ENCODE results near the gene C1orf35. TPM values are rescaled to one million over a fixed set of nuclear protein-coding genes. Genes with fewer than 3 reads are reported as not detected.
A peak's percentile ranks its signal among the peaks of the same experiment; 100 is the strongest.

Gene C1orf35
- total and polyA plus RNA-seq, 9 of the 15 experiments (the other 6 are each of a cell fraction or from before 2014, with no cell fraction given): 3.2 to 48.7 (median 12.5) TPM

DNA sequence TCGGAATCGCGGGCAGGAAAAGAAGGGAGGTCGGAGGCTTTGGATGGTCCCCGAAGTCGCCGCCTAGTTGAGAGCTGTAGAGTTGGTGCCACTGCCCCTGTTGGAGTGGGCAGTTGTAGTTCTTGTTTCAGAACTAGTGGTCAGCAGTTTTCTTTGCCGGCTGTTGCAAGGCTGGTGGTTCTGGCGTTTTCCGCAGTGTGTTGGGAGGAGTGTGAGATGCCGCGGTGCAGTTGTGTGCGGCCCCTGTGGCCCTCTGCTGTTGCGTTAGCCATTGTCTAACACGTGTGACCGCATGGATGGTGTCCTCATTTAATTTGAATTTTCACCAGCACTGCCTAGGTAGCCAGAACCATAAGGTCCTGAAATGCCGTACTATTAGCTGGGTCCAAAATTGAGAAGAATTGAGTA is 19.2 kb downstream of the C1orf35 start:
- DNase-seq (ENCODE audit: extremely low read depth in 1 of 4, low spot score in 3 of 4): peak in 1 of 4 experiments; percentile 46
- ChIA-PET POLR2A (interaction anchor here (0.6 to 4.3 kb wide), 17 partner anchors 9 to 402 kb away, joined by 3 to 36 read pairs (median 5); partner anchors contain the start of gene MRPL55), CTCF (ENCODE audit: low intra/inter-chr PET ratio) (no interaction called here)
- peak overlapping the region; percentile 100 for H3K4me2 ChIP-seq (ENCODE audit: insufficient read depth, low read length)
- H3K9me1 ChIP-seq (ENCODE audit: control insufficient read depth, insufficient read depth, low read length): peaks cover 38% of the 10 kb centered on the region
- BruUV-seq (replicated peaks): TSS peak; percentile 34
- peaks cover 54% of the 10 kb centered on the region for H3K36me3 ChIP-seq (ENCODE audit: control insufficient read depth, insufficient read depth, low read length)
- peaks cover 83% of the 10 kb centered on the region for H3K79me2 ChIP-seq (ENCODE audit: control insufficient read depth, insufficient read depth, low read length)
- peaks cover 42 to 63% of the 10 kb centered on the region in 2 experiments; a peak in 4 of 5 replicates for H3K4me1 ChIP-seq (replicated peaks in 1 of 2; ENCODE audit: control insufficient read depth in 2 of 2, insufficient read depth in 2 of 2, low read length in 2 of 2)
- no peaks in the 10 kb centered on the region for H3K9me3 ChIP-seq (replicated peaks; ENCODE audit: control insufficient read depth, insufficient read depth, low read depth, low read length)
- in situ Hi-C loops (cut with MboI) (no loop called here), intact Hi-C loops (cut with micrococcal nuclease) (loop anchor here (2.0 kb wide), 2 partner anchors 17 to 57 kb away; partner anchors contain the start of gene GUK1)
- FAIRE-seq: no peak
- H4K20me1 ChIP-seq (replicated peaks; ENCODE audit: control insufficient read depth, insufficient read depth, low read length): peaks cover 64% of the 10 kb centered on the region
- peak overlapping the region; percentile 98 for H3K27ac ChIP-seq (ENCODE audit: extremely low read depth, low read depth, low read length)
- H3K27me3 ChIP-seq (ENCODE audit: control insufficient read depth in 2 of 2, insufficient read depth in 2 of 2, low read length in 2 of 2): no peaks in the 10 kb centered on the region
- H2AFZ ChIP-seq (ENCODE audit: low read depth, low read length): no peak overlapping the region
- H3K9ac ChIP-seq (ENCODE audit: insufficient read depth in 1 of 2, low read depth in 2 of 2, low read length in 2 of 2): peak overlapping the region; percentile 99 to 100
- ATAC-seq: peak; percentile 15
- 1% methylated on average over 17 of the region's 17 CpGs for WGBS (ENCODE audit: insufficient coverage, low coverage, missing lambda C conversion rate)
- H3K4me3 ChIP-seq: peak overlapping the region; percentile 96
- TF ChIP-seq ZBTB1 (CRISPR knock-in tag; IDR thresholded peaks at IDR 0.05; ENCODE audit: borderline replicate concordance, low read depth): peak; percentile 20; the same call in 1 of the 2 replicates
- peak in 1 of 2 experiments; percentile 52; a peak in 1 of 4 replicates for TF ChIP-seq SIN3A (IDR thresholded peaks at IDR 0.05; ENCODE audit: borderline replicate concordance in 2 of 2, control insufficient read depth in 1 of 2, low read depth in 2 of 2, low read length in 2 of 2)
- TF ChIP-seq FOXA3 (CRISPR knock-in tag; conservative IDR thresholded peaks at IDR 0.05 in 1 of 2, IDR thresholded peaks at IDR 0.05 in 1 of 2): 0 out of 4 replicates have a peak, but pooled peaks of 1 of the 2 experiments have one; percentile 17
- no peak for TF ChIP-seq CEBPG (CRISPR knock-in tag; IDR thresholded peaks at IDR 0.05)
- TF ChIP-seq CEBPG (tag; conservative IDR thresholded peaks at IDR 0.05 in 1 of 2, IDR thresholded peaks at IDR 0.05 in 1 of 2): no peak
- TF ChIP-seq, protein P1, sequence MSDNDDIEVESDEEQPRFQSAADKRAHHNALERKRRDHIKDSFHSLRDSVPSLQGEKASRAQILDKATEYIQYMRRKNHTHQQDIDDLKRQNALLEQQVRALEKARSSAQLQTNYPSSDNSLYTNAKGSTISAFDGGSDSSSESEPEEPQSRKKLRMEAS (CRISPR knock-in tag; IDR thresholded peaks at IDR 0.05): peak; percentile 82
- TF ChIP-seq, protein P2, sequence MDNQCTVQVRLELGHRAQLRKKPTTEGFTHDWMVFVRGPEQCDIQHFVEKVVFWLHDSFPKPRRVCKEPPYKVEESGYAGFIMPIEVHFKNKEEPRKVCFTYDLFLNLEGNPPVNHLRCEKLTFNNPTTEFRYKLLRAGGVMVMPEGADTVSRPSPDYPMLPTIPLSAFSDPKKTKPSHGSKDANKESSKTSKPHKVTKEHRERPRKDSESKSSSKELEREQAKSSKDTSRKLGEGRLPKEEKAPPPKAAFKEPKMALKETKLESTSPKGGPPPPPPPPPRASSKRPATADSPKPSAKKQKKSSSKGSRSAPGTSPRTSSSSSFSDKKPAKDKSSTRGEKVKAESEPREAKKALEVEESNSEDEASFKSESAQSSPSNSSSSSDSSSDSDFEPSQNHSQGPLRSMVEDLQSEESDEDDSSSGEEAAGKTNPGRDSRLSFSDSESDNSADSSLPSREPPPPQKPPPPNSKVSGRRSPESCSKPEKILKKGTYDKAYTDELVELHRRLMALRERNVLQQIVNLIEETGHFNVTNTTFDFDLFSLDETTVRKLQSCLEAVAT (IDR thresholded peaks at IDR 0.05): 0 out of 4 replicates have a peak, but pooled peaks of 1 of the 2 experiments have one; percentile 58
- no peak for TF ChIP-seq ILK (tag; IDR thresholded peaks at IDR 0.05; ENCODE audit: borderline replicate concordance, low read depth)
- TF ChIP-seq ZNF668 (CRISPR knock-in tag; IDR thresholded peaks at IDR 0.05): 0 out of 2 replicates have a peak, but pooled peaks have one; percentile 68
- peak in 2 of 3 experiments; percentile 19 to 43 for TF ChIP-seq YY1 (IDR thresholded peaks at IDR 0.05; ENCODE audit: borderline replicate concordance in 1 of 3, control insufficient read depth in 1 of 3, extremely low read depth in 1 of 3, insufficient read depth in 3 of 3, insufficient read length in 1 of 3, insufficient replicate concordance in 2 of 3, low read depth in 1 of 3, low read length in 2 of 3)
- TF ChIP-seq FOXK2 (conservative IDR thresholded peaks at IDR 0.05 in 1 of 2, IDR thresholded peaks at IDR 0.05 in 1 of 2; ENCODE audit: low read depth in 2 of 2): peak; percentile 22 to 57; a peak in 2 of 4 replicates
- TF ChIP-seq L3MBTL2 (IDR thresholded peaks at IDR 0.05): peak; percentile 20; the same call in 1 of the 2 replicates
- 0 out of 2 replicates have a peak, but pooled peaks have one; percentile 61 for TF ChIP-seq CBX1 (IDR thresholded peaks at IDR 0.05; ENCODE audit: low read depth)
- no peak for TF ChIP-seq RBM39 (optimal IDR thresholded peaks at IDR 0.05; ENCODE audit: low read depth, low read length)
